Lower lobe of right lung (tissue), 2 donors: Measurements from ENCODE around the gene TRMT11. TPM values are rescaled to one million over a fixed set of nuclear protein-coding genes. Genes with fewer than 3 reads are reported as not detected.
A peak's percentile ranks its signal among the peaks of the same experiment; 100 is the strongest.
"Not testable (repeated sequence)": the region's sequence is repeated elsewhere in the genome, so short reads cannot be mapped to it uniquely, and the experiment has no call there.

Source experiments
- ATAC-seq, 2 donors: fragments of 200-7000 bp; cut with Tn5 transposase; one replicate each; pipeline ENCODE4 v1.9.1; 2020 to 2022; ENCODE audit warnings: mild to moderate bottlenecking in 2 of 2, moderate library complexity in 2 of 2
- DNase-seq: peaks from one replicate; pipeline ENCODE4 v3.0.0-alpha.2; 2020
- H3K27ac ChIP-seq: fragments of 200-600 bp; one replicate; pipeline ENCODE4 v1.8.0; 2022
- H3K27me3 ChIP-seq: fragments of 200-600 bp; one replicate; pipeline ENCODE4 v1.8.0; 2022; ENCODE audit warnings: low read depth
- H3K36me3 ChIP-seq: fragments of 200-600 bp; one replicate; pipeline ENCODE4 v1.8.0; 2022; ENCODE audit warnings: mild to moderate bottlenecking
- H3K4me1 ChIP-seq: fragments of 200-600 bp; one replicate; pipeline ENCODE4 v1.8.0; 2022
- H3K4me3 ChIP-seq: fragments of 200-600 bp; one replicate; pipeline ENCODE4 v1.8.0; 2022; ENCODE audit warnings: mild to moderate bottlenecking
- H3K9me3 ChIP-seq: fragments of 200-600 bp; one replicate; pipeline ENCODE4 v1.8.0; 2022
- CTCF ChIP-seq: fragments of 200-600 bp; IDR thresholded peaks from one replicate; pipeline ENCODE4 v1.8.0; 2022; ENCODE audit warnings: antibody characterized with exemption, mild to moderate bottlenecking
- intact Hi-C: fragments of 100-400 bp; cut with DNase I; formaldehyde crosslinking; loops from one replicate; pipeline ENCODE4 v1.11.0; 2022
- total RNA-seq: library from RNA; stranded (reverse); fragmentation: NEBNext Ultra II Directional; extraction: Animal tissue kit (Norgen Biotek cat#: 25700); gene quantifications from one replicate; pipeline ENCODE4 v1.2.1, GENCODE V29; 2021
- donor health status: DM: no; HTN: yes; CAD: no; lungs with severe emphysema.

The TRMT11 gene
- total RNA-seq, 1 donor from 2014 or later: 17.1 TPM

GRCh38 chr6:126056355-126057004 is 70.1 kb downstream of the TRMT11 start:
- no peak overlapping the region for H3K4me3 ChIP-seq
- no peak overlapping the region for H3K27ac ChIP-seq
- ATAC-seq (no peak), DNase-seq (no peak)
- intact Hi-C loops: no loop called here
- TF ChIP-seq CTCF: no peak
- no peaks in the 10 kb centered on the region for H3K27me3 ChIP-seq
- H3K9me3 ChIP-seq: no peaks in the 10 kb centered on the region
- H3K36me3 ChIP-seq: peaks cover 15% of the 10 kb centered on the region
- H3K4me1 ChIP-seq: peaks cover 9% of the 10 kb centered on the region

GRCh38 chr6:126058085-126058484 is 71.7 kb downstream of the TRMT11 start:
- H3K4me1 ChIP-seq, H3K27me3 ChIP-seq, DNase-seq, H3K27ac ChIP-seq, ATAC-seq, intact Hi-C loops, H3K36me3 ChIP-seq, H3K9me3 ChIP-seq, H3K4me3 ChIP-seq: not testable (repeated sequence)

GRCh38 chr6:126060400-126060799 is 74.1 kb downstream of the TRMT11 start:
- Histone ChIP-seq H3K27ac (no peak overlapping the region), H3K4me1 (no peaks in the 10 kb centered on the region), H3K27me3 (no peaks in the 10 kb centered on the region), H3K4me3 (no peak overlapping the region), H3K9me3 (no peaks in the 10 kb centered on the region), H3K36me3 (peaks cover 3% of the 10 kb centered on the region)
- intact Hi-C loops: no loop called here
- ATAC-seq (no peak), DNase-seq (no peak)
- no peak for TF ChIP-seq CTCF

GRCh38 chr6:126063512-126064146 is 77.3 kb downstream of the TRMT11 start:
- peaks cover 3% of the 10 kb centered on the region for H3K36me3 ChIP-seq
- H3K4me1 ChIP-seq: no peaks in the 10 kb centered on the region
- no peaks in the 10 kb centered on the region for H3K9me3 ChIP-seq
- ATAC-seq (no peak), DNase-seq (no peak)
- TF ChIP-seq CTCF: no peak
- H3K4me3 ChIP-seq: no peak overlapping the region
- no peak overlapping the region for H3K27ac ChIP-seq
- no peaks in the 10 kb centered on the region for H3K27me3 ChIP-seq
- intact Hi-C loops: no loop called here

GRCh38 chr6:126064257-126064747 is 78.0 kb downstream of the TRMT11 start:
- no peaks in the 10 kb centered on the region for H3K27me3 ChIP-seq
- ATAC-seq (no peak), DNase-seq (no peak)
- no peak overlapping the region for H3K27ac ChIP-seq
- intact Hi-C loops: no loop called here
- no peaks in the 10 kb centered on the region for H3K4me1 ChIP-seq
- H3K36me3 ChIP-seq: peaks cover 3% of the 10 kb centered on the region
- no peak for TF ChIP-seq CTCF
- H3K4me3 ChIP-seq: no peak overlapping the region
- no peaks in the 10 kb centered on the region for H3K9me3 ChIP-seq

- Histone ChIP-seq H3K27me3 (no peaks in the 10 kb centered on the region), H3K9me3 (no peaks in the 10 kb centered on the region), H3K4me3 (no peak overlapping the region), H3K36me3 (peaks cover 3% of the 10 kb centered on the region), H3K4me1 (no peaks in the 10 kb centered on the region), H3K27ac (no peak overlapping the region)
- intact Hi-C loops: no loop called here
- TF ChIP-seq CTCF: no peak
- ATAC-seq (peak; percentile 43 to 52), DNase-seq (no peak)
Observed at GRCh38 chr6:126064748-126065401, 78.5 kb downstream of the TRMT11 start.
